ENCODE measurements around the gene CDH18. TPM values are rescaled to one million over a fixed set of nuclear protein-coding genes. Genes with fewer than 3 reads are reported as not detected.

CDH18 gene
- total RNA-seq, 1 experiment from 2014 or later = 4.1 TPM

- DNase-seq (ENCODE audit: low read depth) = peak; percentile 5
Observed at GRCh38 chr5:19733612-19734495, 254.1 kb downstream of the CDH18 start.

- DNase-seq (ENCODE audit: low read depth) = no peak
Observed at GRCh38 chr5:19728571-19728970, 259.4 kb downstream of the CDH18 start.

- no peak for DNase-seq (ENCODE audit: low read depth)
Observed at GRCh38 chr5:19719109-19719508, 268.9 kb downstream of the CDH18 start.

GRCh38 chr5:19713740-19714139 lies 274.3 kb downstream of the CDH18 start:
- DNase-seq (ENCODE audit: low read depth) = no peak

- DNase-seq (ENCODE audit: low read depth) = no peak
Observed at GRCh38 chr5:19709403-19709802, 278.6 kb downstream of the CDH18 start.

- no peak for DNase-seq (ENCODE audit: low read depth)
Observed at GRCh38 chr5:19706776-19707175, 281.2 kb downstream of the CDH18 start.

GRCh38 chr5:19701731-19702130 lies 286.3 kb downstream of the CDH18 start:
- no peak for DNase-seq (ENCODE audit: low read depth)

GRCh38 chr5:19694949-19695611 lies 292.9 kb downstream of the CDH18 start:
- no peak for DNase-seq (ENCODE audit: low read depth)

GRCh38 chr5:19690978-19691377 lies 297.0 kb downstream of the CDH18 start:
- no peak for DNase-seq (ENCODE audit: low read depth)

GRCh38 chr5:19685473-19685872 lies 302.5 kb downstream of the CDH18 start:
- no peak for DNase-seq (ENCODE audit: low read depth)

- DNase-seq (ENCODE audit: low read depth) = peak; percentile 65
Observed at GRCh38 chr5:19676895-19677294, 311.1 kb downstream of the CDH18 start.

- no peak for DNase-seq (ENCODE audit: low read depth)
Observed at GRCh38 chr5:19660679-19661078, 327.3 kb downstream of the CDH18 start.

- no peak for DNase-seq (ENCODE audit: low read depth)
Observed at GRCh38 chr5:19655627-19656026, 332.4 kb downstream of the CDH18 start.

GRCh38 chr5:19638461-19638860 lies 349.5 kb downstream of the CDH18 start:
- DNase-seq (ENCODE audit: low read depth) = no peak

- DNase-seq (ENCODE audit: low read depth) = peak; percentile 27
Observed at GRCh38 chr5:19630876-19631275, 357.1 kb downstream of the CDH18 start.

GRCh38 chr5:19626211-19626610 lies 361.8 kb downstream of the CDH18 start:
- DNase-seq (ENCODE audit: low read depth) = peak; percentile 30

GRCh38 chr5:19625562-19625961 lies 362.4 kb downstream of the CDH18 start:
- DNase-seq (ENCODE audit: low read depth) = no peak

GRCh38 chr5:19619571-19619970 lies 368.4 kb downstream of the CDH18 start:
- no peak for DNase-seq (ENCODE audit: low read depth)

- DNase-seq (ENCODE audit: low read depth) = no peak
Observed at GRCh38 chr5:19616701-19617215, 371.2 kb downstream of the CDH18 start.

- DNase-seq (ENCODE audit: low read depth) = peak; percentile 11
Observed at GRCh38 chr5:19615661-19616060, 372.3 kb downstream of the CDH18 start.

GRCh38 chr5:19615071-19615470 lies 372.9 kb downstream of the CDH18 start:
- no peak for DNase-seq (ENCODE audit: low read depth)

GRCh38 chr5:19608444-19609002 lies 379.5 kb downstream of the CDH18 start:
- DNase-seq (ENCODE audit: low read depth) = peak; percentile 13
